Gastroesophageal sphincter (tissue), 4 donors: ENCODE results near the gene PLOD3. TPM values are rescaled to one million over a fixed set of nuclear protein-coding genes. Genes with fewer than 3 reads are reported as not detected.
A peak's percentile ranks its signal among the peaks of the same experiment; 100 is the strongest.

Experiments used
- ATAC-seq: fragments of 150-250 bp; one replicate; pipeline ENCODE4 v1.9.1; 2016; ENCODE audit warnings: mild to moderate bottlenecking, moderate library complexity
- H3K27ac ChIP-seq, 4 donors: fragments of 200-600 bp; sonication (generic) in 3 of 4; 1 replicate in 3 of 4; 2 replicates in 1 of 4; pipeline ENCODE4 v1.5.1; 2016 to 2019
- H3K27me3 ChIP-seq: fragments of 200-600 bp; sonication (generic); one replicate; pipeline ENCODE4 v1.5.1; 2019
- H3K36me3 ChIP-seq, 2 donors: fragments of 200-600 bp; sonication (generic); one replicate each; pipeline ENCODE4 v1.5.1; 2019; ENCODE audit warnings: control low read depth in 1 of 2
- H3K4me1 ChIP-seq, 3 donors: fragments of 200-600 bp; sonication (generic); 1 replicate in 2 of 3; 2 replicates in 1 of 3; pipeline ENCODE4 v1.5.1; 2016 to 2019; ENCODE audit warnings: control low read depth in 2 of 3
- H3K4me3 ChIP-seq, 2 donors: fragments of 200-600 bp; sonication (generic); one replicate each; pipeline ENCODE4 v1.5.1; 2019; ENCODE audit warnings: mild to moderate bottlenecking in 1 of 2, moderate library complexity in 1 of 2
- H3K9me3 ChIP-seq, 3 donors: fragments of 200-600 bp; sonication (generic); one replicate each; pipeline ENCODE4 v1.5.1; 2017 to 2019; ENCODE audit warnings: control low read depth in 2 of 3
- EP300 ChIP-seq: sonication (generic); formaldehyde crosslinking; IDR thresholded peaks from one replicate; pipeline ENCODE4 v1.6.1; 2017; ENCODE audit warnings: antibody characterized with exemption, mild to moderate bottlenecking
- POLR2A ChIP-seq, 2 donors: fragments of 450-650 bp; IDR thresholded peaks; one replicate each; pipeline ENCODE4 v1.6.1; 2017; ENCODE audit warnings: antibody characterized with exemption in 2 of 2, mild to moderate bottlenecking in 2 of 2, moderate library complexity in 1 of 2
- POLR2AphosphoS5 ChIP-seq: sonication (generic); formaldehyde crosslinking; IDR thresholded peaks from one replicate; pipeline ENCODE4 v1.6.1; 2017; ENCODE audit warnings: antibody characterized with exemption
- WGBS, 2 donors: methylation state at CpG; one replicate each; pipeline ENCODE4 v1.1.5; 2018; ENCODE audit warnings: low coverage in 1 of 2; 5-methylcytosine and 5-hydroxymethylcytosine counted together
- total RNA-seq, 4 donors: library from RNA; depleted of rRNA; stranded (reverse); fragments of >200 nt; gene quantifications; one replicate each; pipeline ENCODE4 v1.1.0, GENCODE V29; 2016
- TF ChIP-seq, protein P1 (sequence below), 4 experiments: fragments of 200-600 bp in 2 of 4; fragments of 450-650 bp in 2 of 4; sonication (generic) in 1 of 4; IDR thresholded peaks; one replicate each; pipeline ENCODE4 v1.5.1; 2017 to 2019; ENCODE audit warnings: antibody characterized with exemption in 4 of 4, mild to moderate bottlenecking in 2 of 4, moderate library complexity in 2 of 4

The PLOD3 gene
- total RNA-seq, 4 donors from 2014 or later, result 35.0 to 51.3 (median 43.6) TPM

DNA sequence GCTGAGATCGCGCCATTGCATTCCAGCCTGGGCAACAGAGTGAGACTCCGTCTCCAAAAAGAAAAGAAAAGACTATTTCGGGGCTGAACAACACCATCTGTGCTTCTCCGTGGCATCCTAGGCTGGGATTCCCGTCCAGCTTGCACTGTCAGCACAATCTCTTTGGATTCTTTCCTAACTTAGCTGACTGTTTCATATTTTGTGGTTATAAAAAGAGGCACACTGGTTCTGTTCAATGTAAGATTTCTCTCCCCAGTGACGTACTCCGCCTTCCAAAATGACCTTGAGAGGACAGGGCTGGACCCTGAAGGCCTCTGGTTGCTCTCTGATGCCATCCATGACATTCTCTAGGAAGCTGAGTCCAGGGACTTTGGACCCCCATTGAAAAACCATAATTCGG is 9.3 kb upstream of the PLOD3 start:
- 83 to 91% methylated on average over 6 to 8 of the region's 9 CpGs for WGBS, 2 donors
- Histone ChIP-seq H3K27ac (no peak overlapping the region), H3K9me3 (no peaks in the 10 kb centered on the region), H3K27me3 (peaks cover 1% of the 10 kb centered on the region), H3K4me3 (no peak overlapping the region), H3K36me3 (peaks cover 0 to 86% of the 10 kb centered on the region in 2 donors), H3K4me1 (peaks cover 0 to 10% (median 0%) of the 10 kb centered on the region in 3 donors)
- no peak for ATAC-seq
- TF ChIP-seq POLR2A (IDR thresholded peaks at IDR 0.05), result no peak

DNA sequence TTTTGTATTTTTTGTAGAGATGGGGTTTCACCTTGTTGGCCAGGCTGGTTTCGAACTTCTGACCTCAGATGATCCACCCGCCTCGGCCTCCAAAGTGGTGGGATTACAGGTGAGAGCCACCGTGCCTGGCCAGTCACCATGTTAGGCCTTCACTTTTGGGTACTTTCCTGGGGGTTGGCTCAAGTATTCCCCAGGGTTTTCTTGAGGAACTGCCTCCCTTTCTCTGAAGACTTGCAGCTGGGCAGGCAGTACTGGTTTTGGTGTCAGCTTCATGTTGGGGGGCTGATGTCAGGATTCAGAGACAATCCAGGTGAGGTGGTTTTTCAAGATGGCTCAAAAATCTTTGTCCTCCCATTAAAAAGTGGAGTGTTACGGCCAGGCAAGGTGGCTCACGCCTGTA is 8.3 kb upstream of the PLOD3 start:
- H3K27me3 ChIP-seq, result no peaks in the 10 kb centered on the region
- TF ChIP-seq POLR2AphosphoS5 (no peak), EP300 (no peak)
- H3K36me3 ChIP-seq, result peaks cover 0 to 90% of the 10 kb centered on the region in 2 donors
- no peak for ATAC-seq
- H3K4me1 ChIP-seq, result peaks cover 0 to 9% (median 0%) of the 10 kb centered on the region in 3 donors
- H3K27ac ChIP-seq, result no peak overlapping the region
- WGBS, 2 donors, result 100% methylated on average over 3 of the region's 6 CpGs; no CpG with 5 or more reads in 1 of the 2 donors
- H3K9me3 ChIP-seq, result no peaks in the 10 kb centered on the region
- no peak overlapping the region for H3K4me3 ChIP-seq

DNA sequence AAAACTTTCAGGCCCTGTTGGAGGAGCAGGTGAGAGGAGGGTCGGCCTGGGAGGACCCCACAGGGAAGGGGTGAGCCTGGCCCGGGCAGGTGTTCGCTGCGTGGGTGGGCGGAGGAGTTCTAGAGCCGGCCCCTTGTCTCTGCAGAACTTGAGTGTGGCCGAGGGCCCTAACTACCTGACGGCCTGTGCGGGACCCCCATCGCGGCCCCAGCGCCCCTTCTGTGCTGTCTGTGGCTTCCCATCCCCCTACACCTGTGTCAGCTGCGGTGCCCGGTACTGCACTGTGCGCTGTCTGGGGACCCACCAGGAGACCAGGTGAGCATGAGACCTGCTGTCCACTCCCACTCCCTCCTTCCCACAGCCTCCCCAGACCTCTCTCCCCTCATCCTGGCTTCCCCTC is 6.1 kb upstream of the PLOD3 start:
- no peaks in the 10 kb centered on the region for H3K27me3 ChIP-seq
- no peak overlapping the region for H3K27ac ChIP-seq
- no peak overlapping the region for H3K4me3 ChIP-seq
- WGBS, 2 donors, result 82 to 92% methylated on average over 4 of the region's 15 CpGs
- no peaks in the 10 kb centered on the region for H3K9me3 ChIP-seq
- TF ChIP-seq, protein P1, sequence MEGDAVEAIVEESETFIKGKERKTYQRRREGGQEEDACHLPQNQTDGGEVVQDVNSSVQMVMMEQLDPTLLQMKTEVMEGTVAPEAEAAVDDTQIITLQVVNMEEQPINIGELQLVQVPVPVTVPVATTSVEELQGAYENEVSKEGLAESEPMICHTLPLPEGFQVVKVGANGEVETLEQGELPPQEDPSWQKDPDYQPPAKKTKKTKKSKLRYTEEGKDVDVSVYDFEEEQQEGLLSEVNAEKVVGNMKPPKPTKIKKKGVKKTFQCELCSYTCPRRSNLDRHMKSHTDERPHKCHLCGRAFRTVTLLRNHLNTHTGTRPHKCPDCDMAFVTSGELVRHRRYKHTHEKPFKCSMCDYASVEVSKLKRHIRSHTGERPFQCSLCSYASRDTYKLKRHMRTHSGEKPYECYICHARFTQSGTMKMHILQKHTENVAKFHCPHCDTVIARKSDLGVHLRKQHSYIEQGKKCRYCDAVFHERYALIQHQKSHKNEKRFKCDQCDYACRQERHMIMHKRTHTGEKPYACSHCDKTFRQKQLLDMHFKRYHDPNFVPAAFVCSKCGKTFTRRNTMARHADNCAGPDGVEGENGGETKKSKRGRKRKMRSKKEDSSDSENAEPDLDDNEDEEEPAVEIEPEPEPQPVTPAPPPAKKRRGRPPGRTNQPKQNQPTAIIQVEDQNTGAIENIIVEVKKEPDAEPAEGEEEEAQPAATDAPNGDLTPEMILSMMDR (IDR thresholded peaks at IDR 0.05), result no peak
- TF ChIP-seq POLR2AphosphoS5 (no peak), POLR2A (IDR thresholded peaks at IDR 0.05) (no peak), EP300 (no peak)
- peak; percentile 8 for ATAC-seq
- H3K36me3 ChIP-seq, result peaks cover 0 to 73% of the 10 kb centered on the region in 2 donors
- H3K4me1 ChIP-seq, result peaks cover 0 to 30% (median 12%) of the 10 kb centered on the region in 3 donors

DNA sequence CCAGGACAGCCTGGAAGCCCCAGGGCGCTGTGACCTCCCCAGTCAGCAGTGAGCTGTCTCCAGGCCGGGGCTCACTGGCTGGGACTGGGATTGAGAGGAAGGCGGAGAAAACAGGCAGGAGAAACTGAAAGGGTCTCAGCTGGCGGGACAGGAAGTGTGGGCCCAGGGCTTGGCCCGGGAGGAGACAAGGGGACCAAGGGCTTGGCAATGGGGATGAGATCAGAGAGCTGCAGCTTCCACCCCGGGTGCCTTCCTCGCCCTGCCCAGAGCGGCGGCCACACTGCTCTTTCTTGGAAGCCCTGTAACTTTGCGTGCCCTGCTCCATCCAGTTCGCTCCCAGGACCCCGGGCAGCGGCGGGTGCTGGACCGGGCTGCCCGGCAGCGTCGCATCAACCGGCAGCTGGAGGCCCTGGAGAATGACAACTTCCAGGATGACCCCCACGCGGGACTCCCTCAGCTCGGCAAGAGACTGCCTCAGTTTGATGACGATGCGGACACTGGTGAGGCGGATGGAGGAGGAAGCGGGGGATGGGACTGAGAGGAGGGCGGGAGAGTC is 5.0 kb upstream of the PLOD3 start:
- WGBS, 2 donors, result 83 to 94% methylated on average over 2 to 3 of the region's 27 CpGs
- no peaks in the 10 kb centered on the region for H3K9me3 ChIP-seq
- no peak for TF ChIP-seq EP300
- H3K4me3 ChIP-seq, result no peak overlapping the region
- no peak overlapping the region for H3K27ac ChIP-seq
- no peak for ATAC-seq
- no peaks in the 10 kb centered on the region for H3K27me3 ChIP-seq
- H3K36me3 ChIP-seq, result peaks cover 0 to 61% of the 10 kb centered on the region in 2 donors
- peaks cover 0 to 34% (median 12%) of the 10 kb centered on the region in 3 donors for H3K4me1 ChIP-seq

DNA sequence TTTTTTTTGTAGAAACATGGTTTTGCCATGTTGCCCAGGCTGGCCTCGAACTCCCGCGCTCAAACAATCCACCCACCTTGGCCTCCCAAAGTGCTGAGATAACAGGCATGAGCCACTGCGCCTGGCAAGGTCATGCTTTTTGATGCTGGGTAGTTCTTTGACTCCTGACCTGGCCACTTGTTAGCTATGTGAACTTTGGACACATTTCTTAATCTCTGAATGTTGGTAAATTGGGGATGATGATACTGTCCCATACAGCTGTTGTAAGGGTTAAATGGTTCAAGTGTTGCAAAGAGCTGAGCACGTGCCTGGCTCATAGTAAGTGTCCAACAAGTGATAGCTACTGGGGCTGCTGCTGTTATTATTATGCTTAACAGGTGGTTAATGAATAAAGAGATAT is 2.9 kb upstream of the PLOD3 start:
- no peaks in the 10 kb centered on the region for H3K27me3 ChIP-seq
- no peak for TF ChIP-seq POLR2A (IDR thresholded peaks at IDR 0.05)
- TF ChIP-seq, protein P1 (IDR thresholded peaks at IDR 0.05), result no peak
- TF ChIP-seq EP300, result no peak
- TF ChIP-seq POLR2AphosphoS5, result no peak
- WGBS, 2 donors, result 80 to 85% methylated on average over 2 to 5 of the region's 5 CpGs
- ATAC-seq, result no peak
- H3K36me3 ChIP-seq, result peaks cover 0 to 49% of the 10 kb centered on the region in 2 donors
- peaks cover 0 to 51% (median 20%) of the 10 kb centered on the region in 3 donors for H3K4me1 ChIP-seq
- H3K4me3 ChIP-seq, result no peak overlapping the region
- no peaks in the 10 kb centered on the region for H3K9me3 ChIP-seq
- H3K27ac ChIP-seq, result no peak overlapping the region

DNA sequence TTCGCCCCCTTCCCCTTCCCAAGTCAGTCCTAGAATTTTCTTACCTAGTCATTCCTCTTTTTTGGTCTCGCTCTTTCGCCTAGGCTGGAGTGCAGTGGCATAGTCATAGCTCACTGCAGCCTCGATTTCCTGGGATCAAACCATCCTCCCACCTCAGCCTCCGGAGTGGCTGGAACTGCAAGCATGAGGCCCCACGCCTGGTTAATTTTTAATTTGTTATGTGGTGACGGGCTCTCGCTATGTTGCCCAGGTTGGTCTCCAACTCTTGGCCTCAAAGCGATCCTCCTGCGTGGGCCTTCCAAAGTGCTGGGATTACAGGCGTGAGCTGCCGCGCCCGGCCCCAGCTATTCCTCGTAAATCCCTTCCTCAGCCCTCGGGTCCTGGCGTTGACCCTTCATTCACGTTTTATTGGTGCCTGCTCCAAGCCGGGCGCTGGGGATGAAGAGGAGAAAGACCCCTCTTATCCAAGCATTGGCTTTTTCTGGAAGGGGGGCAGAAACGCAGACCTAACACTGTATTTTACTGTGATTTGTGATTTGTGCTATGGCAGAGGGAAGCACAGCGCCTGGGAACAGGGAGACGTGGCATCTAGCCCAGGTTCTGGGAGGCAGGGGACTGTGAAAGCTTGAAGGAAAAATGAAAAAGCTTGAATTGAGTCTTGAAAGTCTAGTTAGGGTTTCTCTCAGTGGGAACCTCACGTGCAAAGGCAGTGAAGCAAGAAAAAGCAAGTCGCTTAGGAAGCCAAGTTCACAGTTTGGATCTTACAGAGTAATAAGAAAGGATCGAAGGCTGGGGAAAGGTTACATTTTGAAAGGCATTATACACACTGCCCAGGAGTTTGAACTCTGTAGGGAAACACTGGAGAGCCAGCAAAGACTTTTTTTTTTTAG is 1.1 kb upstream of the PLOD3 start:
- Histone ChIP-seq H3K36me3 (peaks cover 0 to 49% of the 10 kb centered on the region in 2 donors), H3K4me3 (peak overlapping the region; percentile 39 to 95), H3K9me3 (no peaks in the 10 kb centered on the region), H3K27ac (peak overlapping the region in 3 of 4 donors; percentile 90 to 97 (median 94)), H3K27me3 (no peaks in the 10 kb centered on the region), H3K4me1 (peaks cover 0 to 59% (median 20%) of the 10 kb centered on the region in 3 donors)
- no peak for ATAC-seq
- no peak for TF ChIP-seq POLR2AphosphoS5
- TF ChIP-seq, protein P1 (IDR thresholded peaks at IDR 0.05), result no peak
- WGBS, 2 donors, result 10 to 23% methylated on average over 7 to 18 of the region's 26 CpGs
